Measurements from ENCODE around the gene OR8J1.
"Not testable (repeated sequence)": the region's sequence is repeated elsewhere in the genome, so short reads cannot be mapped to it uniquely, and the experiment has no call there.

The OR8J1 gene

GRCh38 chr11:56353991-56354390, at the start of gene OR8J1:
OR8J1 (plus strand) TSS chr11:56354291; CDS start chr11:56360247, 5,956 bp downstream.
- DNase-seq, result no peak

GRCh38 chr11:56307836-56308235, 46.3 kb upstream of the OR8J1 start:
- DNase-seq, result no peak

- no peak for DNase-seq
These were observed 39.2 kb upstream of the OR8J1 start, which contains the start of gene OR8K3 for GRCh38 chr11:56314844-56315243. OR8K3 (plus strand) TSS chr11:56315144; CDS start chr11:56318307, 3,163 bp downstream.

- no peak for DNase-seq
These were observed 22.1 kb upstream of the OR8J1 start for GRCh38 chr11:56331861-56332491.

GRCh38 chr11:56333156-56333555, 20.9 kb upstream of the OR8J1 start:
- no peak for DNase-seq

- DNase-seq, result no peak
These were observed 13.8 kb upstream of the OR8J1 start for GRCh38 chr11:56340289-56340688.

GRCh38 chr11:56345739-56346138, 8.4 kb upstream of the OR8J1 start, which contains the start of gene OR8K1:
OR8K1 (plus strand) TSS chr11:56346039; CDS start chr11:56346039, 0 bp downstream.
- DNase-seq, result no peak

GRCh38 chr11:56375324-56375723, 21.2 kb downstream of the OR8J1 start, which contains the start of gene OR8U1:
OR8U1 (plus strand) TSS chr11:56375624; CDS start chr11:56375624, 0 bp downstream.
- DNase-seq, result no peak

- no peak for DNase-seq
These were observed 26.0 kb downstream of the OR8J1 start for GRCh38 chr11:56380120-56380519.

- DNase-seq, result no peak
These were observed 40.3 kb downstream of the OR8J1 start for GRCh38 chr11:56394381-56394780.

GRCh38 chr11:56396047-56396446, 42.0 kb downstream of the OR8J1 start:
- no peak for DNase-seq

GRCh38 chr11:56401858-56402461, 47.9 kb downstream of the OR8J1 start:
- DNase-seq, result not testable (repeated sequence)

- DNase-seq, result no peak
These were observed 50.3 kb downstream of the OR8J1 start for GRCh38 chr11:56404393-56404792.

GRCh38 chr11:56410801-56411200, 56.7 kb downstream of the OR8J1 start:
- no peak for DNase-seq

Data from NCI-H1694 treated with DMSO at 0.1 percent for 48 hours (cell line).